SK-N-SH (cell line): ENCODE data around the gene TBL1X. TPM values are rescaled to one million over a fixed set of nuclear protein-coding genes. Genes with fewer than 3 reads are reported as not detected.

Source experiments
- CTCF ChIA-PET: fragments of 300-600, 350-600 bp; formaldehyde crosslinking; extraction: SDS; loops from one replicate; lab custom pipeline; 2021; lab: Yijun Ruan, JAX
- POLR2A ChIA-PET: fragments of 350-600 bp; sonication (Branson Sonifier 250); formaldehyde crosslinking; extraction: SDS; loops from one replicate; lab custom pipeline; 2020; ENCODE audit warnings: antibody characterized with exemption, inconsistent platforms; lab: Yijun Ruan, JAX
- DNase-seq: peaks from one replicate; pipeline ENCODE4 v3.0.0; 2012
- H2AFZ ChIP-seq: fragments of 200-600 bp; sonication (generic); 2 replicates; pipeline ENCODE4 v1.8.1; 2016; ENCODE audit warnings: antibody characterized with exemption, mild to moderate bottlenecking, low read depth
- H3F3A ChIP-seq: fragments of 200-600 bp; sonication (generic); replicated peaks from 2 replicates; pipeline ENCODE3; 2016; ENCODE audit warnings: antibody characterized with exemption, mild to moderate bottlenecking; ENCODE audit not compliant: insufficient read depth
- H3K27ac ChIP-seq, 2 experiments: fragments of 200-500 bp in 1 of 2; fragments of 200-600 bp in 1 of 2; sonication (Bioruptor generic) in 1 of 2; sonication (generic), shearing (Covaris generic) in 1 of 2; 2 replicates each; pipeline versions ENCODE4 v1.5.1 to v1.6.1; 2014 to 2016; ENCODE audit warnings: low read depth in 2 of 2, inconsistent platforms in 1 of 2, low read length in 1 of 2, mild to moderate bottlenecking in 1 of 2, mixed read lengths in 1 of 2
- H3K27me3 ChIP-seq: fragments of 200-600 bp; sonication (generic), shearing (Covaris generic); 2 replicates; pipeline ENCODE4 v1.6.1; 2016; ENCODE audit warnings: mixed run types; ENCODE audit not compliant: insufficient read depth
- H3K36me3 ChIP-seq, 2 experiments: fragments of 200-500 bp in 1 of 2; fragments of 200-600 bp in 1 of 2; sonication (Bioruptor generic) in 1 of 2; sonication (generic) in 1 of 2; replicated peaks in 1 of 2; 2 replicates each; pipeline versions ENCODE3 to v1.5.1; 2014 to 2016; ENCODE audit warnings: low read length in 1 of 2, mild to moderate bottlenecking in 1 of 2; ENCODE audit not compliant: insufficient read depth in 2 of 2, control insufficient read depth in 1 of 2
- H3K4me1 ChIP-seq, 2 experiments: fragments of 200-500 bp in 1 of 2; fragments of 200-600 bp in 1 of 2; sonication (Bioruptor generic) in 1 of 2; sonication (generic), shearing (Covaris generic) in 1 of 2; 2 replicates each; pipeline versions ENCODE4 v1.5.1 to v1.6.1; 2014 to 2016; ENCODE audit warnings: low read depth in 1 of 2, low read length in 1 of 2, mixed run types in 1 of 2; ENCODE audit not compliant: insufficient read depth in 2 of 2, control insufficient read depth in 1 of 2
- H3K4me2 ChIP-seq: fragments of 200-600 bp; sonication (generic), shearing (Covaris generic); 2 replicates; pipeline ENCODE4 v1.6.1; 2017; ENCODE audit warnings: mixed run types
- H3K4me3 ChIP-seq, 2 experiments: fragments of 200-500 bp in 1 of 2; fragments of 200-600 bp in 1 of 2; sonication (Bioruptor generic) in 1 of 2; sonication (generic), shearing (Covaris generic) in 1 of 2; 2 replicates each; pipeline versions ENCODE4 v1.5.1 to v1.8.1; 2014 to 2016; ENCODE audit warnings: low read depth in 2 of 2, inconsistent platforms in 1 of 2, low read length in 1 of 2, mild to moderate bottlenecking in 1 of 2, mixed read lengths in 1 of 2, moderate library complexity in 1 of 2
- H3K79me2 ChIP-seq: fragments of 200-600 bp; sonication (generic); 2 replicates; pipeline ENCODE4 v1.8.1; 2017; ENCODE audit warnings: mild to moderate bottlenecking; ENCODE audit not compliant: insufficient read depth
- H3K9ac ChIP-seq: fragments of 200-600 bp; sonication (generic); 2 replicates; pipeline ENCODE4 v1.6.1; 2017; ENCODE audit warnings: mixed run types
- H3K9me2 ChIP-seq: fragments of 200-600 bp; sonication (generic); 2 replicates; pipeline ENCODE4 v1.6.1; 2017; ENCODE audit warnings: mixed run types
- H3K9me3 ChIP-seq: fragments of 200-600 bp; sonication (generic); 2 replicates; pipeline ENCODE4 v1.6.1; 2017; ENCODE audit warnings: mixed run types, mild to moderate bottlenecking, moderate library complexity
- H4K20me1 ChIP-seq: fragments of 200-600 bp; sonication (generic); 2 replicates; pipeline ENCODE4 v1.6.1; 2017; ENCODE audit warnings: mild to moderate bottlenecking, mixed run types; ENCODE audit not compliant: insufficient read depth
- EP300 ChIP-seq, 2 experiments: IDR thresholded peaks; 2 replicates each; pipeline versions ENCODE4 v1.4.0 to v1.6.1; 2012; ENCODE audit warnings: borderline replicate concordance in 1 of 2, low read depth in 1 of 2, low read length in 1 of 2
- JUND ChIP-seq: IDR thresholded peaks from 2 replicates; pipeline ENCODE4 v1.4.0; 2012
- NFIC ChIP-seq: IDR thresholded peaks from 2 replicates; pipeline ENCODE4 v1.4.0; 2012; ENCODE audit warnings: borderline replicate concordance
- RFX5 ChIP-seq: IDR thresholded peaks from 2 replicates; pipeline ENCODE4 v1.6.1; 2012; ENCODE audit warnings: mild to moderate bottlenecking, improper control_type of control experiment, low read length
- RXRA ChIP-seq: IDR thresholded peaks from 2 replicates; pipeline ENCODE4 v1.4.0; 2012; ENCODE audit warnings: low read depth, mild to moderate bottlenecking, borderline replicate concordance
- SIN3A ChIP-seq: IDR thresholded peaks from 2 replicates; pipeline ENCODE4 v1.6.1; 2012; ENCODE audit warnings: low read depth, mild to moderate bottlenecking, low read length, moderate library complexity, borderline replicate concordance
- YY1 ChIP-seq: IDR thresholded peaks from 2 replicates; pipeline ENCODE4 v1.4.0; 2012; ENCODE audit warnings: low read depth, mild to moderate bottlenecking
- WGBS: methylation state at CpG from one replicate; pipeline ENCODE4 v1.1.6; 2017; ENCODE audit warnings: low lambda C conversion rate; 5-methylcytosine and 5-hydroxymethylcytosine counted together
- polyA plus RNA-seq, 3 experiments: library from polyadenylated mRNA; depleted of rRNA; stranded (reverse); fragments of >200 nt; gene quantifications; 2 replicates each; pipeline ENCODE4 v1.2.3, GENCODE V29; 2012
- TF ChIP-seq, protein P1 (sequence below): IDR thresholded peaks from 2 replicates; pipeline ENCODE4 v1.4.0; 2012; ENCODE audit warnings: low read depth, borderline replicate concordance
- TF ChIP-seq, protein P2 (sequence below): IDR thresholded peaks from 2 replicates; pipeline ENCODE4 v1.6.1; 2012; ENCODE audit warnings: mild to moderate bottlenecking, low read depth, low read length, moderate library complexity
- TF ChIP-seq, protein P3 (sequence below): IDR thresholded peaks from 2 replicates; pipeline ENCODE4 v1.4.0; 2012; ENCODE audit warnings: low read depth, borderline replicate concordance
- TF ChIP-seq, protein P4 (sequence below): fragments of 150-350 bp; IDR thresholded peaks from 2 replicates; pipeline ENCODE4 v1.6.1; 2016; ENCODE audit warnings: mild to moderate bottlenecking, low read depth, low read length

Gene TBL1X
- polyA plus RNA-seq, 1 of the 3 experiments (the other 2 are of a cell fraction): 10.6 TPM

DNA sequence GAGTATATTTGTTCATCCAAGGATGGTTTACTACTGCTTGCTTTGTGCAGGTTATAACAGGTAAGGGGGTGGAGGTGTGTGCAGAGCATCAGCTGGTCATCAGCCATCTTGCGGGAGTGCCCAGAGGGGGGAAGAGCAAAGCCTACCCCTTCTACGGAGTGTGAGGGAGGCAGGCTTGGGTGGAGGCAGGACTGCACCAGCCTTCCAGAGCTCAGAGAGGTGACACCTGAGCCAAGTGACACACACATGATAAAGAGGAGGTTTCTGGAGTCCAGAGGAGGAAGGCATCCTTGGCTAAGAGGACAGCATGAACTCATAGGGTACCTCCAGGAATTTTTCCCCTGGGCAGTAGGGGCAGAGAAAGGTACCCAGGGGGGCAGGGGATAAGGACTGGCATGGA lies 126.6 kb downstream of the TBL1X start (continued):
- no peak for TF ChIP-seq RFX5
- TF ChIP-seq, protein P1, sequence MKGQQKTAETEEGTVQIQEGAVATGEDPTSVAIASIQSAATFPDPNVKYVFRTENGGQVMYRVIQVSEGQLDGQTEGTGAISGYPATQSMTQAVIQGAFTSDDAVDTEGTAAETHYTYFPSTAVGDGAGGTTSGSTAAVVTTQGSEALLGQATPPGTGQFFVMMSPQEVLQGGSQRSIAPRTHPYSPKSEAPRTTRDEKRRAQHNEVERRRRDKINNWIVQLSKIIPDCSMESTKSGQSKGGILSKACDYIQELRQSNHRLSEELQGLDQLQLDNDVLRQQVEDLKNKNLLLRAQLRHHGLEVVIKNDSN: no peak
- TF ChIP-seq EP300 (IDR thresholded peaks at IDR 0.05; ENCODE audit: borderline replicate concordance in 1 of 2, low read depth in 1 of 2, low read length in 1 of 2): no peak
- no peak for TF ChIP-seq RXRA
- TF ChIP-seq NFIC: no peak
- no peak for TF ChIP-seq JUND
- TF ChIP-seq, all 33 proteins: peak for 0

DNA sequence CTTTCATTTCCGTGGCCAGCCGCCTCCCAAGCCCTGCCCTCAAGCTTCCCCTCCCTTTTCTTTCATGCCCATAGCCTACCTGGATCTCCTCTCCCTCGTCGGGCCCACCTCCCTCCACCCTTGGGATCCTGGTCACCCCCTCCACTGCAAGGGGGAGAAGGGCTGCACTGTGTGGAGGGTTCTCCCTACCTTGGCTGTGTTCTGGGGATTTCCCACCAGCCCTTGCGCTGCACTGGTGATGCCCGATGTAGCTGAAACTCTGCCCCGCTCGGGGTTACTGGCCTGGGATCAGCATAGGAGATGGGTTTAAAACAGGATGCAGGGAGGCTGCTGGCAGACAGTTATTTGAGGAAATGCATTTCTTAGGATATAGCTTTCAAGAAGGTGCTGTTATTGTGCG lies 128.9 kb downstream of the TBL1X start:
- no peak overlapping the region for H3K27ac ChIP-seq
- peaks cover 2% of the 10 kb centered on the region for H3K79me2 ChIP-seq
- no peaks in the 10 kb centered on the region for H3K9me3 ChIP-seq
- WGBS: 58% methylated on average over 9 of the region's 9 CpGs
- ChIA-PET POLR2A (no interaction called here), CTCF (no interaction called here)
- peaks cover 0 to 2% of the 10 kb centered on the region in 2 experiments; a peak in 1 of 4 replicates for H3K4me1 ChIP-seq
- H3K36me3 ChIP-seq: no peaks in the 10 kb centered on the region
- H3K9ac ChIP-seq: no peak overlapping the region
- TF ChIP-seq YY1 (no peak), SIN3A (no peak)
- TF ChIP-seq, protein P2, sequence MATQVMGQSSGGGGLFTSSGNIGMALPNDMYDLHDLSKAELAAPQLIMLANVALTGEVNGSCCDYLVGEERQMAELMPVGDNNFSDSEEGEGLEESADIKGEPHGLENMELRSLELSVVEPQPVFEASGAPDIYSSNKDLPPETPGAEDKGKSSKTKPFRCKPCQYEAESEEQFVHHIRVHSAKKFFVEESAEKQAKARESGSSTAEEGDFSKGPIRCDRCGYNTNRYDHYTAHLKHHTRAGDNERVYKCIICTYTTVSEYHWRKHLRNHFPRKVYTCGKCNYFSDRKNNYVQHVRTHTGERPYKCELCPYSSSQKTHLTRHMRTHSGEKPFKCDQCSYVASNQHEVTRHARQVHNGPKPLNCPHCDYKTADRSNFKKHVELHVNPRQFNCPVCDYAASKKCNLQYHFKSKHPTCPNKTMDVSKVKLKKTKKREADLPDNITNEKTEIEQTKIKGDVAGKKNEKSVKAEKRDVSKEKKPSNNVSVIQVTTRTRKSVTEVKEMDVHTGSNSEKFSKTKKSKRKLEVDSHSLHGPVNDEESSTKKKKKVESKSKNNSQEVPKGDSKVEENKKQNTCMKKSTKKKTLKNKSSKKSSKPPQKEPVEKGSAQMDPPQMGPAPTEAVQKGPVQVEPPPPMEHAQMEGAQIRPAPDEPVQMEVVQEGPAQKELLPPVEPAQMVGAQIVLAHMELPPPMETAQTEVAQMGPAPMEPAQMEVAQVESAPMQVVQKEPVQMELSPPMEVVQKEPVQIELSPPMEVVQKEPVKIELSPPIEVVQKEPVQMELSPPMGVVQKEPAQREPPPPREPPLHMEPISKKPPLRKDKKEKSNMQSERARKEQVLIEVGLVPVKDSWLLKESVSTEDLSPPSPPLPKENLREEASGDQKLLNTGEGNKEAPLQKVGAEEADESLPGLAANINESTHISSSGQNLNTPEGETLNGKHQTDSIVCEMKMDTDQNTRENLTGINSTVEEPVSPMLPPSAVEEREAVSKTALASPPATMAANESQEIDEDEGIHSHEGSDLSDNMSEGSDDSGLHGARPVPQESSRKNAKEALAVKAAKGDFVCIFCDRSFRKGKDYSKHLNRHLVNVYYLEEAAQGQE: no peak
- TF ChIP-seq, protein P3, sequence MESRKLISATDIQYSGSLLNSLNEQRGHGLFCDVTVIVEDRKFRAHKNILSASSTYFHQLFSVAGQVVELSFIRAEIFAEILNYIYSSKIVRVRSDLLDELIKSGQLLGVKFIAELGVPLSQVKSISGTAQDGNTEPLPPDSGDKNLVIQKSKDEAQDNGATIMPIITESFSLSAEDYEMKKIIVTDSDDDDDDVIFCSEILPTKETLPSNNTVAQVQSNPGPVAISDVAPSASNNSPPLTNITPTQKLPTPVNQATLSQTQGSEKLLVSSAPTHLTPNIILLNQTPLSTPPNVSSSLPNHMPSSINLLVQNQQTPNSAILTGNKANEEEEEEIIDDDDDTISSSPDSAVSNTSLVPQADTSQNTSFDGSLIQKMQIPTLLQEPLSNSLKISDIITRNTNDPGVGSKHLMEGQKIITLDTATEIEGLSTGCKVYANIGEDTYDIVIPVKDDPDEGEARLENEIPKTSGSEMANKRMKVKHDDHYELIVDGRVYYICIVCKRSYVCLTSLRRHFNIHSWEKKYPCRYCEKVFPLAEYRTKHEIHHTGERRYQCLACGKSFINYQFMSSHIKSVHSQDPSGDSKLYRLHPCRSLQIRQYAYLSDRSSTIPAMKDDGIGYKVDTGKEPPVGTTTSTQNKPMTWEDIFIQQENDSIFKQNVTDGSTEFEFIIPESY: no peak
- TF ChIP-seq, protein P4, sequence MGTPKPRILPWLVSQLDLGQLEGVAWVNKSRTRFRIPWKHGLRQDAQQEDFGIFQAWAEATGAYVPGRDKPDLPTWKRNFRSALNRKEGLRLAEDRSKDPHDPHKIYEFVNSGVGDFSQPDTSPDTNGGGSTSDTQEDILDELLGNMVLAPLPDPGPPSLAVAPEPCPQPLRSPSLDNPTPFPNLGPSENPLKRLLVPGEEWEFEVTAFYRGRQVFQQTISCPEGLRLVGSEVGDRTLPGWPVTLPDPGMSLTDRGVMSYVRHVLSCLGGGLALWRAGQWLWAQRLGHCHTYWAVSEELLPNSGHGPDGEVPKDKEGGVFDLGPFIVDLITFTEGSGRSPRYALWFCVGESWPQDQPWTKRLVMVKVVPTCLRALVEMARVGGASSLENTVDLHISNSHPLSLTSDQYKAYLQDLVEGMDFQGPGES: no peak
- no peak overlapping the region for H3K4me2 ChIP-seq
- DNase-seq: no peak
- H3K9me2 ChIP-seq: no peaks in the 10 kb centered on the region
- H3K27me3 ChIP-seq: no peaks in the 10 kb centered on the region; the same call in 1 of the 2 replicates
- no peak overlapping the region for H3K4me3 ChIP-seq
- no peak overlapping the region for H2AFZ ChIP-seq
- no peaks in the 10 kb centered on the region for H3F3A ChIP-seq
- no peaks in the 10 kb centered on the region for H4K20me1 ChIP-seq
